B cell (primary cell): ENCODE measurements around the gene PBX1. TPM values are rescaled to one million over a fixed set of nuclear protein-coding genes. Genes with fewer than 3 reads are reported as not detected.

ENCODE experiments used
- ATAC-seq: fragments of 200-7000 bp; cut with Tn5 transposase; one replicate; pipeline ENCODE4 v1.10.0; 2021; ENCODE audit warnings: low read depth, mild to moderate bottlenecking, moderate number of reproducible peaks, moderate library complexity
- CTCF ChIA-PET: fragments of 350-600 bp; sonication (Branson Sonifier 250); formaldehyde crosslinking; loops from one replicate; lab custom pipeline; 2021; ENCODE audit warnings: antibody characterized with exemption, inconsistent platforms; lab: Charles Lee
- POLR2A ChIA-PET: fragments of 350-600 bp; sonication (Branson Sonifier 250); formaldehyde crosslinking; loops from one replicate; lab custom pipeline; 2021; ENCODE audit warnings: antibody characterized with exemption; lab: Charles Lee
- DNase-seq: peaks from one replicate; pipeline ENCODE4 v3.0.0; 2013
- H2AFZ ChIP-seq: 2 replicates; pipeline ENCODE4 v1.6.1; 2012; ENCODE audit warnings: mild to moderate bottlenecking, low read depth, low read length; ENCODE audit not compliant: insufficient read depth, poor library complexity, severe bottlenecking
- H3K27ac ChIP-seq, 2 donors: 1 replicate in 1 of 2; 2 replicates in 1 of 2; pipeline ENCODE4 v1.5.1; 2012 to 2013; ENCODE audit warnings: low read length in 2 of 2, mild to moderate bottlenecking in 2 of 2, moderate library complexity in 1 of 2
- H3K27me3 ChIP-seq, 4 experiments: fragments of 200-600 bp in 1 of 4; sonication (generic) in 1 of 4; replicated peaks in 1 of 4; 1 replicate in 2 of 4; 2 replicates in 2 of 4; pipeline versions ENCODE4 v1.6.1 to v1.7.0; 2013 to 2016; ENCODE audit warnings: low read length in 3 of 4, mild to moderate bottlenecking in 2 of 4, mixed read lengths in 1 of 4, moderate library complexity in 1 of 4; ENCODE audit not compliant: insufficient read depth in 4 of 4, control insufficient read depth in 3 of 4; ENCODE audit errors: control extremely low read depth in 1 of 4
- H3K36me3 ChIP-seq, 2 experiments: replicated peaks in 1 of 2; 1 replicate in 1 of 2; 2 replicates in 1 of 2; pipeline versions ENCODE4 v1.6.1 to v1.7.1; 2013; ENCODE audit warnings: low read length in 1 of 2; ENCODE audit not compliant: insufficient read depth in 2 of 2, control insufficient read depth in 1 of 2; ENCODE audit errors: control extremely low read depth in 1 of 2, extremely low read depth in 1 of 2
- H3K4me1 ChIP-seq, 2 donors: fragments of 200-600 bp in 1 of 2; sonication (generic) in 1 of 2; 1 replicate in 1 of 2; 2 replicates in 1 of 2; pipeline versions ENCODE4 v1.5.1 to v1.6.1; 2013 to 2017; ENCODE audit warnings: low read length in 2 of 2; ENCODE audit not compliant: control insufficient read depth in 2 of 2, insufficient read depth in 2 of 2
- H3K4me2 ChIP-seq: replicated peaks from 2 replicates; pipeline ENCODE3; 2012; ENCODE audit warnings: mild to moderate bottlenecking, low read depth, low read length; ENCODE audit not compliant: poor library complexity, severe bottlenecking
- H3K4me3 ChIP-seq, 5 experiments: fragments of 200-600 bp in 1 of 5; sonication (generic) in 1 of 5; 1 replicate in 3 of 5; 2 replicates in 2 of 5; pipeline versions ENCODE4 v1.5.1 to v1.7.0; 2011 to 2016; ENCODE audit warnings: low read length in 4 of 5, mild to moderate bottlenecking in 4 of 5, low read depth in 2 of 5, control low read depth in 1 of 5, moderate library complexity in 1 of 5; ENCODE audit not compliant: insufficient read depth in 1 of 5; ENCODE audit errors: control extremely low read depth in 1 of 5, extremely low read depth in 1 of 5
- H3K79me2 ChIP-seq: fragments of 200-600 bp; sonication (generic); one replicate; pipeline ENCODE4 v1.6.0; 2016; ENCODE audit warnings: low read length; ENCODE audit not compliant: control insufficient read depth, insufficient read depth
- H3K9ac ChIP-seq: fragments of 200-600 bp; sonication (generic); 2 replicates; pipeline ENCODE4 v1.6.1; 2017; ENCODE audit warnings: mild to moderate bottlenecking, low read length, moderate library complexity
- H3K9me3 ChIP-seq, 3 donors: one replicate each; pipeline versions ENCODE4 v1.6.1 to v1.7.1; 2013; ENCODE audit warnings: low read length in 2 of 3; ENCODE audit not compliant: control insufficient read depth in 2 of 3, insufficient read depth in 1 of 3; ENCODE audit errors: control extremely low read depth in 1 of 3
- H4K20me1 ChIP-seq: 2 replicates; pipeline ENCODE4 v1.6.0; 2012; ENCODE audit warnings: mild to moderate bottlenecking, low read length; ENCODE audit not compliant: insufficient read depth, control insufficient read depth, poor library complexity, severe bottlenecking
- H3K27ac Mint-ChIP-seq: one replicate; pipeline ENCODE4 v1.8.0; 2021; ENCODE audit warnings: mixed read lengths
- H3K27me3 Mint-ChIP-seq: one replicate; pipeline ENCODE4 v1.8.0; 2021; ENCODE audit warnings: mixed read lengths
- H3K4me1 Mint-ChIP-seq: one replicate; pipeline ENCODE4 v1.8.0; 2021; ENCODE audit warnings: mixed read lengths
- H3K4me3 Mint-ChIP-seq: one replicate; pipeline ENCODE4 v1.8.0; 2021; ENCODE audit warnings: mixed read lengths
- H3K9me3 Mint-ChIP-seq: one replicate; pipeline ENCODE4 v1.8.0; 2022; ENCODE audit warnings: mixed read lengths; ENCODE audit not compliant: insufficient read depth
- EZH2 ChIP-seq: IDR thresholded peaks from 2 replicates; pipeline ENCODE4 v1.6.1; 2012; ENCODE audit warnings: borderline replicate concordance, low read depth, mild to moderate bottlenecking, moderate library complexity, low read length; ENCODE audit not compliant: insufficient read depth, poor library complexity, severe bottlenecking
- WGBS: methylation state at CpG from one replicate; pipeline ENCODE4 v1.1.5; 2013; ENCODE audit warnings: missing lambda C conversion rate; ENCODE audit not compliant: insufficient coverage; 5-methylcytosine and 5-hydroxymethylcytosine counted together
- intact Hi-C: fragments of 100-400 bp; cut with micrococcal nuclease; formaldehyde crosslinking; loops from one replicate; pipeline ENCODE4 v1.10.0; 2022
- polyA plus RNA-seq: library from polyadenylated mRNA; depleted of rRNA; stranded (reverse); fragments of >200 nt; gene quantifications from 2 replicates; pipeline ENCODE4 v1.2.3, GENCODE V29; 2012
- total RNA-seq, 2 donors: library from RNA; stranded (reverse); fragments of 120-200 nt in 1 of 2; gene quantifications; 1 replicate in 1 of 2; 2 replicates in 1 of 2; pipeline versions ENCODE4 v1.2.3 to v1.2.4, GENCODE V29; 2013 to 2022
- TF ChIP-seq, protein P1 (sequence below): fragments of 200-600 bp; IDR thresholded peaks from one replicate; pipeline ENCODE4 v1.8.0; 2022; ENCODE audit warnings: antibody characterized with exemption, mild to moderate bottlenecking

PBX1 gene
- total and polyA plus RNA-seq, 2 donors (not counting 1 experiment from before 2014, with no cell fraction given): 0.32 TPM; not detected in 1

DNA sequence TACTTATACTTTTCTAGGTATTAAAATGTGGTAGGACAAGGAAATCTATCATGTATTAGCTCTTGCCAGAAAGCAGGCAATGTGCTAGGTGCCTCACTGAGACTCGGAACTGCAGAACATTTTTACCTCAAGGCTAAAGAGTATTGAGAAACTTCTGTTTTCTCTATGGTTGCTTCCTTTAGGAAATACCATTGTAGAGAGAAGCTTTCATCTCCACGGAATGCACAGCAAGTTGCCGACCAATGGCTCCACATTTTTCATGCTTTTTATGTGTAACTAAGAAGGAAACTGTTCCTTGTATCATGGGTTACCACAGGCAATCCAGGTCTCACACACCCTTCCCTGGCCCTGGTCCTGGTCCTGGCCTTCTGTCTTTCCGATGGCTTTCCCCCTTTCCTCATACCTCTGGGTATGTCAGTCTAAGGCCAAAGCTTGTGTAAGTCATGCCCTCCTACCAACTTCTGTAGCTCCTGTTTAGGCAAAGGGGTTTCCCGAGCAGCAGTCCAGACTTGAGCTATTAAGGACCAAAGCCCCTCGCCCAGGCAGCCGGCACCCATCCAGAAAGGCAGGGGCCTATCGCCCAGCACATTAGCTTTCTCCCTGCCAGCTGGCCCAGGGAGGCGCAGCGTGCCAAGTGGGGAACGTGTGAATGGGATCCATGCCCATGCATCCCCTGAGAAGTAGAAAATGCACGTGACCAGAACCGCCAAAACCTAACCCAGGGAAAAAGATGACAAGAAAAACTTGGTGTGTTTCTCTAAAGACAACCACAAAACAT is 225.0 kb downstream of the PBX1 start:
- H3K9ac ChIP-seq: no peak overlapping the region
- ATAC-seq: no peak
- 93% methylated on average over 11 of the region's 13 CpGs for WGBS
- Mint-ChIP-seq H3K4me3 (no peak overlapping the region), H3K4me1 (no peaks in the 10 kb centered on the region), H3K9me3 (no peaks in the 10 kb centered on the region), H3K27ac (no peak overlapping the region), H3K27me3 (peaks cover 5% of the 10 kb centered on the region)
- intact Hi-C loops: no loop called here
- CTCF ChIA-PET: no interaction called here
- no peak for DNase-seq
- TF ChIP-seq, protein P1, sequence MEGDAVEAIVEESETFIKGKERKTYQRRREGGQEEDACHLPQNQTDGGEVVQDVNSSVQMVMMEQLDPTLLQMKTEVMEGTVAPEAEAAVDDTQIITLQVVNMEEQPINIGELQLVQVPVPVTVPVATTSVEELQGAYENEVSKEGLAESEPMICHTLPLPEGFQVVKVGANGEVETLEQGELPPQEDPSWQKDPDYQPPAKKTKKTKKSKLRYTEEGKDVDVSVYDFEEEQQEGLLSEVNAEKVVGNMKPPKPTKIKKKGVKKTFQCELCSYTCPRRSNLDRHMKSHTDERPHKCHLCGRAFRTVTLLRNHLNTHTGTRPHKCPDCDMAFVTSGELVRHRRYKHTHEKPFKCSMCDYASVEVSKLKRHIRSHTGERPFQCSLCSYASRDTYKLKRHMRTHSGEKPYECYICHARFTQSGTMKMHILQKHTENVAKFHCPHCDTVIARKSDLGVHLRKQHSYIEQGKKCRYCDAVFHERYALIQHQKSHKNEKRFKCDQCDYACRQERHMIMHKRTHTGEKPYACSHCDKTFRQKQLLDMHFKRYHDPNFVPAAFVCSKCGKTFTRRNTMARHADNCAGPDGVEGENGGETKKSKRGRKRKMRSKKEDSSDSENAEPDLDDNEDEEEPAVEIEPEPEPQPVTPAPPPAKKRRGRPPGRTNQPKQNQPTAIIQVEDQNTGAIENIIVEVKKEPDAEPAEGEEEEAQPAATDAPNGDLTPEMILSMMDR: no peak
- no peak for TF ChIP-seq EZH2
- H3K4me1 ChIP-seq: no peaks in the 10 kb centered on the region
- H4K20me1 ChIP-seq: no peaks in the 10 kb centered on the region
- no peak overlapping the region for H3K27ac ChIP-seq
- H3K4me2 ChIP-seq: no peak overlapping the region
- POLR2A ChIA-PET: no interaction called here
- no peak overlapping the region for H2AFZ ChIP-seq
- no peak overlapping the region for H3K4me3 ChIP-seq
- no peaks in the 10 kb centered on the region for H3K9me3 ChIP-seq
- H3K27me3 ChIP-seq: peaks cover 0 to 6% (median 0%) of the 10 kb centered on the region in 4 experiments
- no peaks in the 10 kb centered on the region for H3K36me3 ChIP-seq
- no peaks in the 10 kb centered on the region for H3K79me2 ChIP-seq

DNA sequence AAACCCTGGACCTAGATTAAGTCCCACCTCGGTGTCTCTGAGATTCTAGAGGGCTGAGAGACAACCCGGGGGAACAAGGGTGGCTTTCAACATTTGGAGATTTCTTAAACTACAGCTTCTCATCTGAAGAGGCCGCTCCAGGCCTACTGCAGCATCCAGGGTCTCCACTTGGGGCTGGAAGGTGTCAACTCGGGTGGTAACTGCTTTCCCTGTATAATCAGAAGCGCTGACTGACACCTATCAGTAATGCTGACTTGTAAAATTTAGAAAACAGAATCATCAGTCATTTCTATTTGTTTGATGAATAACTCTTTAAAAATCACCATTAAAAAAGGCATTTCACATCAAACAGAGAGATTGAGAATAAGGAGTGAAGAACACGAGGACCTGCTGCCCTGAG is 226.0 kb downstream of the PBX1 start:
- WGBS: 100% methylated on average over 1 of the region's 6 CpGs

More for the DNA sequence above, 226.0 kb downstream of the PBX1 start:
- Histone ChIP-seq H3K9ac (no peak overlapping the region), H3K4me3 (no peak overlapping the region), H3K27ac (no peak overlapping the region), H3K4me2 (no peak overlapping the region), H3K36me3 (no peaks in the 10 kb centered on the region), H2AFZ (no peak overlapping the region), H4K20me1 (no peaks in the 10 kb centered on the region), H3K27me3 (peaks cover 0 to 6% (median 0%) of the 10 kb centered on the region in 4 experiments), H3K9me3 (no peaks in the 10 kb centered on the region), H3K4me1 (no peaks in the 10 kb centered on the region), H3K79me2 (no peaks in the 10 kb centered on the region)
- CTCF ChIA-PET: interaction anchor here (1.7 kb wide), 1 partner anchor 9 kb away, joined by 3 read pairs; no protein-coding TSS in a partner anchor
- H3K27me3 Mint-ChIP-seq: peaks cover 13% of the 10 kb centered on the region
- DNase-seq (no peak), ATAC-seq (no peak)
- intact Hi-C loops: loop anchor here (5.0 kb wide), 1 partner anchor 1428 kb away; no protein-coding TSS in a partner anchor
- H3K27ac Mint-ChIP-seq: no peak overlapping the region
- H3K4me3 Mint-ChIP-seq: no peak overlapping the region
- TF ChIP-seq, protein P1: no peak
- TF ChIP-seq EZH2: no peak
- POLR2A ChIA-PET: no interaction called here
- no peaks in the 10 kb centered on the region for H3K9me3 Mint-ChIP-seq
- no peaks in the 10 kb centered on the region for H3K4me1 Mint-ChIP-seq
